ACC112 (cell line): ENCODE data around the gene ATP2B3.

Experiments used
- H2AFZ ChIP-seq: fragments of 200-600 bp; sonication (generic); one replicate; pipeline ENCODE4 v1.6.0; 2017; ENCODE audit warnings: antibody characterized with exemption, low read length; ENCODE audit not compliant: unreplicated experiment
- H3K27ac ChIP-seq: fragments of 200-600 bp; sonication (generic); 2 replicates; pipeline ENCODE4 v1.5.1; 2014; ENCODE audit warnings: low read depth, mild to moderate bottlenecking, antibody characterized with exemption, low read length, moderate library complexity
- H3K27me3 ChIP-seq: fragments of 200-600 bp; sonication (generic); 2 replicates; pipeline ENCODE4 v1.6.1; 2014; ENCODE audit warnings: mild to moderate bottlenecking, antibody characterized with exemption, low read length, moderate library complexity, mixed read lengths; ENCODE audit not compliant: insufficient read depth
- H3K36me3 ChIP-seq: fragments of 200-600 bp; sonication (generic); 2 replicates; pipeline ENCODE4 v1.6.1; 2016; ENCODE audit warnings: mild to moderate bottlenecking, antibody characterized with exemption, low read length, moderate library complexity, mixed read lengths; ENCODE audit not compliant: insufficient read depth
- H3K4me1 ChIP-seq: fragments of 200-600 bp; sonication (generic); one replicate; pipeline ENCODE4 v1.6.1; 2016; ENCODE audit warnings: low read length, mixed read lengths; ENCODE audit not compliant: insufficient read depth, unreplicated experiment, control insufficient read depth
- H3K4me3 ChIP-seq: fragments of 200-600 bp; sonication (generic); 2 replicates; pipeline ENCODE4 v1.5.1; 2014; ENCODE audit warnings: mild to moderate bottlenecking, low read depth, low read length
- H3K79me2 ChIP-seq: fragments of 200-600 bp; sonication (generic); one replicate; pipeline ENCODE4 v1.6.0; 2016; ENCODE audit warnings: low read length; ENCODE audit not compliant: control insufficient read depth, unreplicated experiment, insufficient read depth

The ATP2B3 gene

DNA sequence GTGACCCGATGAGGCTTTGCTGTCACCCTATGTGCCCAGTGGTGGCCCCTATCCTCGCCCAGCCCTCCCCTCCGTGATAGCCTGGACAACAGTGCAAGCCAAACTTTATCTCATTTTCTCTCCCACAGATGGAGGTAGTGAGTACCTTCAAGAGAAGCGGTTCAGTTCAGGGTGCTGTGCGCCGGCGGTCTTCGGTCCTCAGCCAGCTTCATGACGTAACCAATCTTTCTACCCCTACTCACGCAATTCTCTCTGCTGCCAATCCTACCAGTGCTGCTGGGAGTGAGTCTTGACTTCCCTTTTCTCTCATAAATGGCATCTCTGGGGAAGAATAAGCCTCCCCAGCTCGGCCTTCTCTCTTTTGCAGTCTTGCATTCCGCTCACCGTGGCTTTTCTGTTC lies 52.0 kb downstream of the ATP2B3 start:
- Histone ChIP-seq H2AFZ (no peak overlapping the region), H3K4me3 (no peak overlapping the region), H3K27ac (no peak overlapping the region), H3K79me2 (no peaks in the 10 kb centered on the region), H3K36me3 (no peaks in the 10 kb centered on the region), H3K4me1 (no peaks in the 10 kb centered on the region), H3K27me3 (no peaks in the 10 kb centered on the region)

GRCh38 chrX:153571534-153571908 lies 54.1 kb downstream of the ATP2B3 start:
- Histone ChIP-seq H3K4me3 (no peak overlapping the region), H3K27me3 (no peaks in the 10 kb centered on the region), H3K79me2 (no peaks in the 10 kb centered on the region), H3K36me3 (no peaks in the 10 kb centered on the region), H2AFZ (no peak overlapping the region), H3K27ac (no peak overlapping the region), H3K4me1 (no peaks in the 10 kb centered on the region)

DNA sequence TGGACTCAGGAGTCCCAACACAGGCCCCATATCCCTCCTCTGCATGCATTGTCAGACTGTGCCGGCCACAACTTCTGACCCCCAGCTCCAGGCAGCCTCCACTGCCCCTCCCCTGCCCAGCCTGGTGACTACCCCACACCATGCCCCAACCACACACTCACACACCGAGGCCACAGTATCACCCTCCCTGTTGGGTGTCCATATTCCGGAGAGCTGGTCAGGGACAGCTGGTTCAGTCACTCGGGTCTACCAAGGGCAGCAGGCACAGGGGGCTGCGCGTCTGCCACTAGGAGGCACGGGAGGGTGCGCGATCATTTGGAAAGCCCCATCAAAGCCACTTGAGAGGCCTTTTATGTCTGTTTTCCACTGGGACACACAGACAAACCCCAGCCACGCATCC lies 55.2 kb downstream of the ATP2B3 start:
- H3K27ac ChIP-seq = no peak overlapping the region
- no peaks in the 10 kb centered on the region for H3K4me1 ChIP-seq
- no peaks in the 10 kb centered on the region for H3K36me3 ChIP-seq
- no peaks in the 10 kb centered on the region for H3K79me2 ChIP-seq
- no peak overlapping the region for H2AFZ ChIP-seq
- H3K27me3 ChIP-seq = no peaks in the 10 kb centered on the region
- H3K4me3 ChIP-seq = no peak overlapping the region

DNA sequence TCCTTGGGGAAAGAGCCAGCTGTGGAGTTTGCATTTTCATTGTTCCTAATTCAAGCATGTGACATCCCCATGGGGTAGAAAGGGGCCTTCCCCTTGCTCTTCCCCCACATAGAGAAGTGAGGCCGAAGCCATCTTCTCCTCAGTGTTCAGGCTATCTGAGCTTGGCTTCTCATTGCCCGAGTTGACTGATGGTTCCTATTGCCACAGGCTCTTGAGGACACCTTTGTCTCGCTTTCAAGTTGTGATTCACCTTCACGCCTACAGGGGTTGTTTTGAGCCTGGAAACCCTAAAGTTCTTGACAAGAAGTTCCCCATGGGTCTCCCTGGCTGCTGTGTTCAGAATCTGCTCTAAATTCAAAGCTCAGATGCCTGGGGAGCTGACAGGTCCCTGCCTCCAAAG lies 56.5 kb downstream of the ATP2B3 start:
- H2AFZ ChIP-seq = no peak overlapping the region
- no peak overlapping the region for H3K27ac ChIP-seq
- no peaks in the 10 kb centered on the region for H3K4me1 ChIP-seq
- H3K36me3 ChIP-seq = no peaks in the 10 kb centered on the region
- H3K27me3 ChIP-seq = no peaks in the 10 kb centered on the region
- no peaks in the 10 kb centered on the region for H3K79me2 ChIP-seq
- H3K4me3 ChIP-seq = no peak overlapping the region

DNA sequence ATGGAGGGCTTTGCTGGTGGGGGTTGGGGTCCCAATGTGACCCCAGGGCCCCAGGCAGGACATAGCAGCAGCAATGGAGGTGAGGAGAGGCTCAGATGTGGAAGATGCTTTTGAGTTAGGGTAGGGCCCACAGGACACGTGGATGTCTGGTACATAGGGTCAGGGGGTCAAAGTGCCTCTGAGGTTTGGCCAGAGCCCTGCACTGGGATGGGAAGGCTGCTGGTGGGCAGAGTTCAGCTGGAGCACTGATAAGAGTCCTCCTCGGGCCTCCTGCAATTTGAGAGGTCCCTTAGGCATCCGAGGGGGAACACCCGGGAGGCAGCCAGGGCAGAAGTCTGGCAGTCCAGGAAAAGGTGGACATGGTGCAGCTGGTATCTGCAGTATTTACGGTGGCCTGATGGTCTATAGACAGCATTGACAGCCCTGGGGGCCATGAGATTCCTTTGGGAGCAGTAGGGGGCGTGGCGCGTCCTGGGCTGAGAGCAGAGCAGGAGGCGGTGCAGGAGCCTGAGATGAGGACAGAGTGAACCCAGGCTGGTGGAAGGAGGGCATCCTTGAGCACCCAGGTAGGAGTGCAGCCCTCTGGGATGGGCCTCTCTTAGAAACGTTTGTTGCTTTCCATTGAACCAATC lies 58.9 kb downstream of the ATP2B3 start:
- Histone ChIP-seq H3K36me3 (no peaks in the 10 kb centered on the region), H2AFZ (no peak overlapping the region), H3K27me3 (no peaks in the 10 kb centered on the region), H3K27ac (no peak overlapping the region), H3K4me3 (no peak overlapping the region), H3K4me1 (no peaks in the 10 kb centered on the region), H3K79me2 (no peaks in the 10 kb centered on the region)

DNA sequence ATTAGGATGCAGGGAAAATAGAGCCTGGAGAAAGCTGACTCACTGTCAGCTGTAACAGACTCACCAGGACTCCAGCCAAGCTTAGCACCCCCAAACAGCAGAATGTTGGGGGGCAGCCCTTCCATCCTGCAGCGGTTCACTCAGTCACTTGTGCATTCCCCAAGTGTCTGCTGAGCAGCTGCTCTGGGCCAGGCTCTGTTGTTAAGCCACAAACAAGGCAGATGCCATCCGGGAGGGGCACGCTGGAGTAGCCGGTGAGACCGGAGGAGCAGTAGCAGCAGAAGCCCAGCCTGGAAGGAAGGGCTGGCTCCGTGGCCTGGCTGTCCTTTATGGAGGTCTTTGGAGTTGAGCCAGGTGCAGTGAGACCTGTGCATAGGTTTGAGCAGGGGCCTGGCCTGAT lies 59.5 kb downstream of the ATP2B3 start:
- Histone ChIP-seq H3K27me3 (no peaks in the 10 kb centered on the region), H3K4me1 (no peaks in the 10 kb centered on the region), H3K27ac (no peak overlapping the region), H3K4me3 (no peak overlapping the region), H3K36me3 (no peaks in the 10 kb centered on the region), H2AFZ (no peak overlapping the region), H3K79me2 (no peaks in the 10 kb centered on the region)

- Histone ChIP-seq H3K4me3 (no peak overlapping the region), H3K36me3 (no peaks in the 10 kb centered on the region), H2AFZ (no peak overlapping the region), H3K27ac (no peak overlapping the region), H3K79me2 (no peaks in the 10 kb centered on the region), H3K27me3 (no peaks in the 10 kb centered on the region), H3K4me1 (no peaks in the 10 kb centered on the region)
These were observed 60.9 kb downstream of the ATP2B3 start for GRCh38 chrX:153578200-153578835.

DNA sequence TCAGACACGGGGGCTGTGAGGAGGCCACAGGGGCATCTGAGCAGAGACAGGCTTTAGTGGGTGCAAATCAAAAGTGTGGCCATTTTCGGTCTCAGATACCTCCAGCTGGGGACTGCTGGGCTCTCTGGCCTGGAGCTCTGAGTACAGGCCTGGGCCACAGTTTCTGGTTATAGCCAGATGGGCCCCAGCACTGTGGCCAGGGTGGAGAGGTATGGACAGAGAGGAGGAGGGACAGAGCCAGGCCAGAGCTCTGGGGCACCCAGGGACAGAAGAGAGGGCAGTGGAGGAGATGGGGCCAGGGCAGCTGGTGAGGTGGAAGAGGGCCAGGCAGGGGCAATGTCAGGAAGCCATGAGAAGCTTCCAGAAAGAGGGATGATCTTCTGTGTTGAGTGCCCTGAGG lies 61.4 kb downstream of the ATP2B3 start:
- no peaks in the 10 kb centered on the region for H3K4me1 ChIP-seq
- no peaks in the 10 kb centered on the region for H3K79me2 ChIP-seq
- no peak overlapping the region for H2AFZ ChIP-seq
- no peak overlapping the region for H3K4me3 ChIP-seq
- H3K27me3 ChIP-seq = no peaks in the 10 kb centered on the region
- H3K36me3 ChIP-seq = no peaks in the 10 kb centered on the region
- no peak overlapping the region for H3K27ac ChIP-seq

GRCh38 chrX:153580700-153581386 lies 63.4 kb downstream of the ATP2B3 start:
- Histone ChIP-seq H3K4me3 (no peak overlapping the region), H3K36me3 (no peaks in the 10 kb centered on the region), H3K27ac (no peak overlapping the region), H3K79me2 (no peaks in the 10 kb centered on the region), H2AFZ (no peak overlapping the region), H3K4me1 (no peaks in the 10 kb centered on the region), H3K27me3 (no peaks in the 10 kb centered on the region)

GRCh38 chrX:153582896-153583295 lies 65.5 kb downstream of the ATP2B3 start:
- H3K27ac ChIP-seq = no peak overlapping the region
- no peaks in the 10 kb centered on the region for H3K36me3 ChIP-seq
- H3K4me1 ChIP-seq = no peaks in the 10 kb centered on the region
- H3K4me3 ChIP-seq = no peak overlapping the region
- no peaks in the 10 kb centered on the region for H3K79me2 ChIP-seq
- H3K27me3 ChIP-seq = no peaks in the 10 kb centered on the region
- no peak overlapping the region for H2AFZ ChIP-seq

GRCh38 chrX:153583433-153583832 lies 66.0 kb downstream of the ATP2B3 start:
- Histone ChIP-seq H3K27ac (no peak overlapping the region), H3K79me2 (no peaks in the 10 kb centered on the region), H2AFZ (no peak overlapping the region), H3K27me3 (no peaks in the 10 kb centered on the region), H3K4me1 (no peaks in the 10 kb centered on the region), H3K36me3 (no peaks in the 10 kb centered on the region), H3K4me3 (no peak overlapping the region)
